Myocyte (in vitro differentiated cells): ENCODE results near the gene CHMP4A. TPM values are rescaled to one million over a fixed set of nuclear protein-coding genes. Genes with fewer than 3 reads are reported as not detected.

Source experiments
- DNase-seq: peaks from one replicate; pipeline ENCODE4 v3.0.0-alpha.2; 2012; ENCODE audit warnings: low read depth
- total RNA-seq: library from RNA; depleted of rRNA; stranded (reverse); fragments of >200 nt; gene quantifications from 2 replicates; pipeline ENCODE4 v1.2.3, GENCODE V29; 2014

CHMP4A gene
- total RNA-seq, 1 donor from 2014 or later: 49.6 TPM

DNA sequence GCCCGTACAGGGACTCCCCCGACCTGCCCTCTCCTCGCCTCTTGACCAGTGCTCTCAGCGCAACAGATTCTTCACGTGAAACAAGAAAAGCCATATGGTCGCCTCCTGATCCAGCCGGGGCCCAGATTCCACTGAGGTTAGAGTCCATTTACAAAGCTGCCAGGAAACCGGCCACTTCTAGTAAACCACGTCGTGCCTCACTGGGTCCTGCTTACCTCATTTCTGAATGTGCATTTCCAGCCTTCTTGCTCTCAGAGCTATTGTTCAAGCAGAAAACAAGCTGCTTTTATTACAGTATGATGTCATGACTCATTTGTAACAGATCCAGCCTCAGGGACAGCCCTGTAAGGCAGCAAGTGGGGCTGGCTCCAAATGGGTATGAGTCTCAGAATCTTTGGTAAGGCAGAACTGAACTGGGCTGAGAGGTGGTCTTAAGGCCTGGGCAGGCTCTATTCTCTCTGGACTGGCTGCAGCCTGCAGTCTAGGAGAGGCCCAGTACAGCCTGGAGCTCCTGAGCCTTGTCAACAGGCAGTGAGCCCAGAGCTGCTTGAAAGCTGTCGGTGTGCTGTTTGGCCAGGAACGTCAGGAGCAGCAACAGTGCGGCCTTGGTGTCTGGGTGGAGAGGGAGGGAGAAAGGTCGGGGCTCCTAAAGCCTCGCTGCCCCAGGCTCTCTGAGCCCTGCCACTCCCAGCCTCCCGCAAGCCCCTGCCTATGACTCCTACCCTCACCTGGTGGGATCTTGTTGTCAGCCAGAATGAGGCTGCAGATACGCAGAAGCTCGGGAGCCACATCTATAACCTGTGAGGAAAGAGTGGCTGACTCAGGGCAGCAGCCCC, 33.1 kb downstream of the CHMP4A start:
- DNase-seq: peak; percentile 78

DNA sequence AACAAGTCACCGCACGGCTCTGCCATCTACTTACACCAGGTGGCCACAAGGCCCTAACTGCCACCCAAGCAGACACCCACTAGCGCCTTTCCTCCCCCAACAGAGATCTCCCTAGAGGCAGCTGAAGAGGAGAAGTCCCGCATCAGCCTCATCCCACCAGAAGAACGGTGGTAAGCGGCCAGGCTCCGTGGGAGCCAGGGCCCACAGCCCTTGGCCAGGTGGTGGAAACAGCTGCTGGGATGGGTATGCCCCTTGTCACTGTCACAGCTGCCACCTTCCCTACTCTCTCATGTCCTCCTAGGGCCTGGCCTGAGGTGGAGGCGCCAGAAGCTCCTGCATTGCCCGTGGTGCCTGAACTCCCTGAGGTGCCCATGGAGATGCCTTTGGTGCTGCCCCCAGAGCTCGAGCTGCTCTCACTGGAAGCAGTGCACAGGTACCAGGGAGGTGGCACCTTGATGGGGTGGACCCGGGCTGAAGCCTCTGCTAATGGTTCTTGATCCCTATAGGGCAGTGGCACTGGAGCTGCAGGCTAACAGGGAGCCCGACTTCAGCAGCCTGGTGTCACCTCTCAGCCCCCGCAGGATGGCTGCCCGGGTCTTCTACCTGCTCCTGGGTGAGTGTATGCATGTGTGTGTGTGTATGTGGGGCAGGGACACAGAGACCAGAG, 33.9 kb downstream of the CHMP4A start:
- DNase-seq: peak; percentile 83

DNA sequence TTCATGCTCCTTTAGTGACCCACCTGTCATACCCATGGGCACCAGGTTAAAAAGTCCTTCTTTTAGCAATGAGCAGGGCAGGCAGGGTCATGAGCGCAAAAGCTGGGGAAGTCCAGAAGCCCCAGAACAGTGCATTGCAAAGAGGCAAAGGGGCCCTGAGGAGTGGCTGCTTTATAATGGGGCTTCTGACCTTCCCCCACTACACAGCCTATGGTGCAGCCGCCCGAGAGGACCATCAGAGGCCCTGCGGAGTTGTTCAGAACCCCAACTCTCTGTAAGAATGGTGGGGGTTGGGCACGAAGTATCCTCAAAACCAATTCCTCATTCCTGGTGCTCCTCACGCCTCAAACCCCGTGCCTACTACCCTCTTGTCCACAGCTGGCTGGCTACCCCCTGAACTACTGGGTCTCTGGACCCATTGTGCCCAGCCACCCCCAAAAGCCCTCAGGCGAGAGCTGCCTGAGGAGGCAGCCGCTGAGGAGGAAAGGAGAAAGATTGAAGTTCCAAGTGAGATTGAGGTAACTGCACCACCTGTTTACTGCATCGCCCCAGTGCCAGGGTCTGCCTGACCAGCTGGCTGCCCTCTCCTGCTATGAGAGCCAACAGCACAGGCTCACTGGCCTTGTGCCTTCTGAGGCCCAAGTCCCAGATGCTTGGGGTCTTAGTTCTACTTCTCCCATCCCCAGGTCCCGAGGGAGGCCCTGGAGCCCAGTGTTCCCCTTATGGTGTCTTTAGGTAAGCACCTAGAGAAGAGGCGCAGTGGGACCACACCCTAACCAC, 34.7 kb downstream of the CHMP4A start:
- peak; percentile 22 for DNase-seq

DNA sequence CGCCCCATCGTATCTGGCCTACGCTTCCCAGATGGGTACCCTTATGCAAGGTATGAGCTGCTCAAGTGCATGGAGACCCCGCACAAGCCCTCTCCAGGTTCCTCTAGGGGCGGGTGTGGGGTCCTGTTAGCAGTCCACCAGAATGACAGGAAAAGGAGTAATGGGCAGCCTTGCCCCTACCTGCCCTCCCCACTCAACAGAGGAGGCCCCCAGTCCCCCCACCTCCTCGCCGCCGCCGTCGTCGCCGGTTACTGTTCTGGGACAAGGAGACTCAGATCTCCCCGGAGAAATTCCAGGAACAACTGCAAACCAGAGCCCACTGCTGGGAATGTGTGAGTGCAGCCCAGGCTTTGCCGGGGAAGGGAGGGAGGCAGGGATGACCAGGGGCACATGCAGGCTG, 35.4 kb downstream of the CHMP4A start:
- DNase-seq: no peak

DNA sequence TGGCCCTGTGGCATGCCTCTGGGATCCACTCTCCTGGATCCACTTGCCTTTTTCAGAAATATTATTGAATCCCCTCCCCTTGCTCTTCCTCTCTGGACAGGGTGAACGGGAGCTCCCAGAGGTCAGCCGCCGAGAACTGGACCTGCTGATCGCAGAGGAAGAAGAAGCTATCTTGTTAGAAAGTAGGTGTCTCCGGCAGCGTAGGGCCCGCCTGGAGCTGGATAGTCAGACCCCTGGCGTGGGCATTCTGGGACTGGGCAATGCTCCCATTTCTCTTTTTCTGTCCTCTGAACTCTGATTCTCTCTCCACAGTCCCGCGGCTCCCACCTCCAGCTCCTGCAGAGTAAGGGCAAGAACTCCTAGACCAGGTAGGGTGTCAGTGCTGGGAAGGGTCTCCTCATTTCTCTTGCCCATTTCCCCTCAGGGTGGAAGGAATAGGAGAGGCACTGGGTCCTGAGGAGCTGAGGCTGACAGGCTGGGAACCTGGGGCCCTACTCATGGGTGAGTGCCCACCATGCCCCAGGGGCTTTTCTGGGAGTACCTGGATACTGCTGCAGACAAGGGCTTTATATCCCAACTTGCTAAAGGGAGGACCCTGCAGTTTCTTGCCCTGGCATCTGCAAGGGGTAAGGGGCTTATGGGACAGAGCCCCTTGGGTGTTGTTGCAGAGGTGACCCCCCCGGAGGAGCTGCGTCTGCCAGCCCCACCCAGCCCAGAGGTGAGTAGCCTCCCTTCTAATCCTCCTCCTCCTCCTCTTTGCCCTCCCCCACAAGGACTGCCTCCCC, 36.1 kb downstream of the CHMP4A start:
- no peak for DNase-seq

DNA sequence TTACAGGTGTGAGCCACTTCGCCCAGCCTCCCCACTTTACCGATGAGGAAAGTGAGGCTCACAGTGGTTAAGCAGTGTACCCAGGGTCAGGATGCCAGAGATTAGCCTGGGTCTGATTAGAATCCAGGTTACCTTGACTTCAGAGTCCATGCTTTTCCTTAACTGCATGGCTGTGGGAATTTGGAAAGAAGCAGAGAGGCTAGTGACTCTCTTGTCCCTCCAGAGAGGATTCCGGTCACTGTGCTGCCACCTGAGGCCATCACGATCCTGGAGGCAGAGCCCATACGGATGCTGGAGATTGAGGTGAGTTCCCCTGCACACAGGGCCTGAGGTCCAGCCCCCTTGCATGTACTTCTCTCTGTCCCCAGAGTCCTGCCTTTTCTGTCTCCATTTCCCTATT, 36.7 kb downstream of the CHMP4A start:
- DNase-seq: no peak

DNA sequence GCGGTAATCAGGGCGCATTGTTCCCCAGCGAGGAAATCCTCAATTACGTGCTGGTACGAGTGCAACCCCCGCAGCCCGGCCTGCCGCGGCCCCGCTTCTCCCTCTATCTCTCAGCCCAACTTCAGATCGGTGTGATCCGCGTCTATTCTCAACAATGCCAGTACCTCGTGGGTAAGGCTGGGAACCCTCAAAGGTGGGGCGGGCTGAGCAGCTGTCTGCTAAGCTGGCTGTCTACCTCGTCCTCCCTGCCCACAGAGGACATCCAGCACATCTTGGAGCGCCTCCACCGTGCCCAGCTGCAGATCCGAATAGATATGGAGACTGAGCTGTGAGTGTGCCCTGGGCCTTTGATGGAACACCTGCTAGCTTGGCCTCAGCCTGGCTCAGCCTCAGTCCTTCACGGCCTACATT, 40.4 kb downstream of the CHMP4A start:
- DNase-seq: peak; percentile 38

DNA sequence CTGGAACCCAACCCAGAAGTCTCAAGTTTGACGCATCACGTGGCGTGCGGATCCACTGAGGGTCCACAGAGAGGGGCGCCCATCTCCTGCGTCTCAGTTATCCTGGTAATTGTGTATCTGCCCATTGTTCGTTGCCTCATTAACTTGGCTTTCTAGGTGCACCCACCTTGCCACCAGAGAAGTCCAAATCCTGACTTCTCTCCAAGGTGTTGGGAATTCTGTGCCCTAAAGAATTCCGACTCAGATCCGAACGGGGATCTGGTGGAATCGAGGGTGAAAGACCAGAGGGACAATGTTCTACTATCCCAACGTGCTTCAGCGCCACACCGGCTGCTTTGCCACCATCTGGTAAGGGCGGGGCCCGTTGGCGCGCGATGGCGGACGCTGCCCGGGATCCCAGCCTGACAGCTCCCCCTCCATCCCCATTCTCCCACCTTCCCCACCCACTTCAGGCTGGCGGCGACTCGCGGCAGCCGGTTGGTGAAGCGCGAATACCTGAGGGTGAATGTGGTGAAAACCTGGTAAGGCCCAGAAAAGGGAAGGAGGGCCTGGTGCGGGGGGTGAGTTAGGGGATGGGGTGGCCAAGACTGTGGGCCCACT, 40.9 kb downstream of the CHMP4A start:
- DNase-seq: no peak

DNA sequence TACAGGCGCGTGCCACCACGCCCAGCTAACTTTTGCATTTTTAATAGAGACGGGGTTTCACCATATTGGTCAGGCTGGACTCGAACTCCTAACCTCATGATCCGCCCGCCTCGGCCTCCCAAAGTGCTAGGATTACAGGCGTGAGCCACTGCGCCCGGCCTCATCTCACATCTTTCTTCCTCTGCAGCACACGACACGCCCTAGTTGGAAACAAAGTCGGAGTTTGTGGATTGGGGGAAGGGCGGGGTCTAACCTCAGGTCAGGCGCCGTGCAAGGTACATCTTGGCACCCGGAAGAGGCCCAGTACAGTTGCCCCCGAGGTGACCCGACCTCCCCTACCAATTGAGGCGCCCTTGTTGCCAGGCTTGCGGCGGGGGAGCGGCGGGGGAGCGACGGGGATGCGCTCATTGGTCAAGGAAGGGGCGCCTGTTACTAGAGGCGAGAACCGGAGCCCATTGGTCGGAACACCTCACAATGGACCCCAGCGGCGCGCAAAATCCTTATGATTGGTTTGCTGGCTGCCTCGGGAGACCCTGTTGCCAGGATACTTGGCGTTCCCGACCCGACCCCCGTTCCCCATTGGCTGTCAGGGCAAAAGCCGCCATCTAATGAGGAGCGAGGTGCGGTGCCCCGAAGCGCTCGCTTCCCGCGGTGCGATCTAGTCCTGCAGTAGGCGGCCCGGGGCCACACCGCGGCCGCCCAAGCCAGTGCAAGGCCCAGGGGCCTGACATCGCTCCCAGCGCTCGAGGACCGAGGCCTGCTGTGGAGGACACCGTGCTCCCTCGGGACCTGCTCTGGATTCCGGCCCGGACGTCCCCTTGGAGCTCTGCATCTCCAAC, 41.6 kb downstream of the CHMP4A start, which contains the start of gene REC8:
Gene REC8 (plus strand): TSS at position 659 of the 839 bp plus-strand sequence. CDS start 473 bp downstream, outside the sequence.
- DNase-seq: no peak

DNA sequence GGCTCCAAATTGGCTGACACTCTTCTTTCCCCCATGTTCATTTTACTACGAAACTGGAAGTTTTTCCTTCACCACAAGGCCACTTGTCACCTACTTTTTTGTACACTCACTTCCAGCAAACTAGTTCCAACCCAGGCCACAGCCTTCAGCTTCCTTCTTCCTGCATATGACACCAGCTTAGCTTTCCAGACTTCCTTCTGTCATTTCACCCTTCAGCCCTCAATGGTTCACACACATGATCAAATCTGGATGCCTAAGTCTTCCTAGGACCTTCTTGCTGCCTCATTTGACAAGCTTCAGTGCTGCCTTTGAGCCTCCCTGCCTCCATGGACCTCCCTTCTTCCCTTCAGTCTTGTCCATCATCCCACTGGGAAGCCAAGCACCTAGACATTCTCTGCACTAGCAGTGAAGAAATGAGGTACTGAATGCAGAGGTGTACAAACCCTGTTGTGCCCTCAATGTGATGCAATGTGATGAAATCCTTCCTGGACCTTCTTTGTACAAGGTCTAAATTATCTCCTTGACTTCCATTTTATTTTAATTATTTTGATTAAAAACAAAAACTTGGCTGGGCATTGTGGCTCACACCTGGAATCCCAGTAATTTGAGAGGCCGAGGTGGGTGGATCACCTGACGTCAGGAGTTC, 45.7 kb downstream of the CHMP4A start:
- no peak for DNase-seq

DNA sequence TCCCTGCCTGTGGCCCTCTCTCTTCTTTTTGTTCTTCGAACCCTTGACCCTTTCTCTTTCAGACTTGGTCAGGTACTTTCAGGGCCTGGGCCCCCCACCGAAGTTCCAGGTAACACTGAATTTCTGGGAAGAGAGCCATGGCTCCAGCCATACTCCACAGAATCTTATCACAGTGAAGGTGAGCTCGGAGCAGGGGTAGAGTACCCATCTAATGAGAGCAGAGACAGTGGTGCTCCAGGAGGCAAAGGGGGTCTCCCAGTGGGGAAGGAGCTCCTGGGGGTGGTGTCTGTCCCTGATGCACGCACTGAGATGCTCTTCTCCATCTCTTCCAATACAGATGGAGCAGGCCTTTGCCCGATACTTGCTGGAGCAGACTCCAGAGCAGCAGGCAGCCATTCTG, 47.5 kb downstream of the CHMP4A start:
- no peak for DNase-seq

DNA sequence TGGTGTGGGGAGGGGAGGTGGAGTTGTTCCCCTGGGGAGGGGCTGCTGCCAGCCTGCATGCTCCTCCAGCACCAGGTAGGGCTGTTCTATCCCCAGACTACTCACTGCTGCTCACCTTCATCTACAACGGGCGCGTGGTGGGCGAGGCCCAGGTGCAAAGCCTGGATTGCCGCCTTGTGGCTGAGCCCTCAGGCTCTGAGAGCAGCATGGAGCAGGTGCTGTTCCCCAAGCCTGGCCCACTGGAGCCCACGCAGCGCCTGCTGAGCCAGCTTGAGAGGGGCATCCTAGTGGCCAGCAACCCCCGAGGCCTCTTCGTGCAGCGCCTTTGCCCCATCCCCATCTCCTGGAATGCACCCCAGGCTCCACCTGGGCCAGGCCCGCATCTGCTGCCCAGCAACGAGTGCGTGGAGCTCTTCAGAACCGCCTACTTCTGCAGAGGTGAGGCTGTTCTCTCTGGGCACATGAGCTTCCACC, 48.7 kb downstream of the CHMP4A start:
- DNase-seq: no peak

DNA sequence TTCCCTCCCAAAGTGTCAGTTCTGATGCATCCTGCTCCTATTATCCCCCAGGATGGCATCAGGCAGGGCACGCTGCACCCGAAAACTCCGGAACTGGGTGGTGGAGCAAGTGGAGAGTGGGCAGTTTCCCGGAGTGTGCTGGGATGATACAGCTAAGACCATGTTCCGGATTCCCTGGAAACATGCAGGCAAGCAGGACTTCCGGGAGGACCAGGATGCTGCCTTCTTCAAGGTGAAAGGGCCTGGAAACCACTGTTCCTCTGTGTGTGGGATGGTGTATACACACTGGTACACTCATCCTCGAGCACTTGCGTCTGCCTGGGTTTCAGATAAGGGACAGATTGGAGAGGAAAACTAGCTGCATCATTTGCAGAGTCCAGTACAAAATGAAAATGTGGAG, 51.2 kb downstream of the CHMP4A start:
- no peak for DNase-seq

DNA sequence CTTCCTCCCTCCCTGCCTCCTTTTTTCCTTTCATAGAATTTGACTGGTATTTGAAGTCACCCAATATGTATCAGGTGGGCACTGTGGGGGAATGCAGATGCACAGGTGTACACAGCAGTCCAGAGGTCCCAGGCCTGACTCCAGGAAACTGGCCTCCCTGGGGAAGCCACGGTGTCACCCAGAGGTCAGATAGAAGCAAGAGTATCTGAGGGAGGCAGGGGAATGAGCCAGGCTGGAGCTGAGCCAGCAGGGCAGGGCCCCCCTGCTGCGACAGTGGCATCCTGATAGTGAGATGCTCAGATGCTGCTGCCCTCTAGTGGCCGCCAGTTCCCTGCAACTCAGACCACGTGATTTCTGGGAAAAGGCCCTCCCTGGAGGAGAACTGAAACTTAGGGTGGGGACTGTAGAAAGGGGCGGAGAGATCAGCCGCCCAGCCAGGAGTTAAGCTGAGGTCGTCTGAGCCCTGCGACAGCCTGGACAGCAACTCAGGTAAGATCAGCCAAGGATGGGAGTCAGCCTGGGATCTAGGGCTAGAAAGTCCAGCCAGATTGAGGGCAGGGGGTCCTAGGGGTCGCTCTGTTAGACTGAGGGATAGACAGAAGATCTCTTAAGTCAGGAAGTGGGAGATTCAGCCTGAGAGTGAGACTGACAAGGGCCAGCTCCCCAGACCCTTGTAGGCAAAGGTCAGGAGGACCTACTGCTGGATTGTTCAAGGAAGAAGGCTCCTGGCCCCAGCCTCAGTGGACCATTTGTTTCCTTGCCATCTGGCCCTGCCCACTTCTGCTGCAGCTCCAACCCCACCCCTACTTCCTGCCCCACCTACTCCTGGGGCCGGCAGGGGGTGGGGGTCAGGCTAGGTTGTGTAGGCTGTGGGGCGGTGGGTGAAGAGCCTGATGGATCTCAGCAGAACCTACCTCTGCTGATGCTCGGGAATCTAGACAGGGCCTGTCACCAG, 52.2 kb downstream of the CHMP4A start, which contains the start of gene IRF9:
Gene IRF9 (plus strand): TSS at position 416 of the 955 bp plus-strand sequence. CDS start 880 bp downstream, outside the sequence.
- peak; percentile 96 for DNase-seq

DNA sequence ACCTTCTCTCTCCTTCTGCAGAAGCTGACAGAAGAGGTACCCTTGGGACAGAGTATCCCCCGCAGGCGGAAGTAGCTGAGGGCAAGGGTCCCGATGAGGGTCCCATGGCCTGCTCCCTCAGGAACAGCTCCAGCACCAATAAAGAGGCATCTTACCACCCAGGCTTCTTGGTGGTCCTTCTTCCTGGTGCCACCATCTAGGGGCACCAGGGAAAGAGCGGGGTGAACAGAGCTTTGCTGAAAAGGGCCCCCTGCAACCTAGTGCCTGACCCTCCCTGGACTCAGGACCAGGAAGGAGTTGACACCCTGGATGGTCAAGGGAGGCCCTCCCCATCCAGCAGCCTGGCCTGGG, 52.8 kb downstream of the CHMP4A start:
- DNase-seq: no peak

DNA sequence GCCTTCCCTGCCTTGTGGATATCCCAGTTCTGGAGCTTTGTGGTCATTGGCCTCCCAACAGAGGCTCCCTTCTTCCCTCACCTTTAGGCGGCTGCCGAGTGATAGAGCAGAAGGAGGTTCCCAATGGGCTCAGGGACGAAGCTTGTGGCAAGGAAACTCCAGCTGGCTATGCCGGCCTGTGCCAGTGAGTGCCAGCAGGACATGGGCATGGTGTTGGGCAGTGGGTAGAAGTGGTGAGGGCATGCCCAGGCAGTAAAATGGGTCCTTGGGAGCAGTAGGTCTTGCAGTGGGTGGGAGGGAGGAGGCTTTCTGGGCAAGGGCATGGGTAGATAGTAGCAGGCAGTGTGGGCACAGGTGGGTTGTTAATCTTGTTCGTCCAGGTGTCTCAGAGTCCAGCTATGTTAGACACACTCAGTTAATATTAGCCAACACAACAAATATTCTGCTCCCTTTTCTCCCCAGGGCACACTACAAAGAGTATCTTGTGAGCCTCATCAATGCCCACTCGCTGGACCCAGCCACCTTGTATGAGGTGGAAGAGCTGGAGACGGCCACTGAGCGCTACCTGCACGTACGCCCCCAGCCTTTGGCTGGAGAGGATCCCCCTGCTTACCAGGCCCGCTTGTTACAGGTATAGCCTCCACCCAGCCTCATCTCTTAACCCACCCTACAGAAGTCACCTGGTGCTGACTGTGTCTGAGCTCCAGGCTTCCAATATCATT, 53.4 kb downstream of the CHMP4A start:
- DNase-seq: no peak
